ENCODE results near the gene PPP3CA. TPM values are rescaled to one million over a fixed set of nuclear protein-coding genes. Genes with fewer than 3 reads are reported as not detected.

PPP3CA gene
- total RNA-seq, 2 donors from 2014 or later, result 11.3 to 15.6 TPM

DNA sequence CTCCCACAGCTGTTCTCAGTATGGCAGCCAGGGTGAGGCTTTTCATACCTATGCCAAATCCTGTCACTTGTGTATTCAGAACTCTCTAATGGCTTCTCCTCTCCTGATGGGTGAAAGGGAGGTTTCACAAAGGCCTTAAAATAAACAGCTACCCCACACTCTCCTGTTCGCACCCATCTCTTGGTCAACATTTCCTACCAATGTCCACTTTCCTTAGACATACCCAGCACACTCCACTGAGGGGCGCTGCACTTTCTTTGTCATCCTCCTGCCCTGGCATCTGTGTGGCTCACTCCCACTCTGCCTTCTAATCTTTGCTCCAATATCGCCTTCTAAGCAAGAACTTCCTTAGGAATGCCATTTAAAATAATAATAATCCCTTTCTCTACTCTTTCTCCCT is 313.3 kb downstream of the PPP3CA start:
- ATAC-seq (replicated peaks in 1 of 2) (no peak), DNase-seq (no peak)
- no peaks in the 10 kb centered on the region for H3K36me3 Mint-ChIP-seq (ENCODE audit: insufficient read depth in 2 of 2)
- H3K9me3 Mint-ChIP-seq, result no peaks in the 10 kb centered on the region
- H3K4me1 Mint-ChIP-seq (ENCODE audit: low read depth), result peaks cover 15% of the 10 kb centered on the region
- no peaks in the 10 kb centered on the region for H3K27me3 Mint-ChIP-seq (ENCODE audit: low read depth)
- no peak overlapping the region for H3K4me3 Mint-ChIP-seq
- no peak overlapping the region for H3K27ac Mint-ChIP-seq

GRCh38 chr4:101032541-101032940 is 314.8 kb downstream of the PPP3CA start:
- Mint-ChIP-seq H3K27ac (no peak overlapping the region), H3K9me3 (no peaks in the 10 kb centered on the region), H3K4me1 (ENCODE audit: low read depth) (peaks cover under 1% of the 10 kb centered on the region), H3K36me3 (ENCODE audit: insufficient read depth in 2 of 2) (no peaks in the 10 kb centered on the region), H3K4me3 (no peak overlapping the region), H3K27me3 (ENCODE audit: low read depth) (no peaks in the 10 kb centered on the region)
- DNase-seq (no peak), ATAC-seq (replicated peaks in 1 of 2) (no peak)

- DNase-seq (no peak), ATAC-seq (replicated peaks in 1 of 2) (no peak)
- H3K36me3 Mint-ChIP-seq (ENCODE audit: insufficient read depth in 2 of 2), result no peaks in the 10 kb centered on the region
- no peaks in the 10 kb centered on the region for H3K4me1 Mint-ChIP-seq (ENCODE audit: low read depth)
- no peaks in the 10 kb centered on the region for H3K9me3 Mint-ChIP-seq
- no peak overlapping the region for H3K27ac Mint-ChIP-seq
- H3K4me3 Mint-ChIP-seq, result no peak overlapping the region
- no peaks in the 10 kb centered on the region for H3K27me3 Mint-ChIP-seq (ENCODE audit: low read depth)
These were observed 315.4 kb downstream of the PPP3CA start for GRCh38 chr4:101031971-101032370.

- H3K27me3 Mint-ChIP-seq (ENCODE audit: low read depth), result no peaks in the 10 kb centered on the region
- ATAC-seq (replicated peaks in 1 of 2) (no peak), DNase-seq (no peak)
- H3K4me1 Mint-ChIP-seq (ENCODE audit: low read depth), result no peaks in the 10 kb centered on the region
- no peaks in the 10 kb centered on the region for H3K36me3 Mint-ChIP-seq (ENCODE audit: insufficient read depth in 2 of 2)
- H3K4me3 Mint-ChIP-seq, result no peak overlapping the region
- H3K9me3 Mint-ChIP-seq, result no peaks in the 10 kb centered on the region
- H3K27ac Mint-ChIP-seq, result no peak overlapping the region
These were observed 318.4 kb downstream of the PPP3CA start for GRCh38 chr4:101028886-101029285.

GRCh38 chr4:101027721-101028120 is 319.6 kb downstream of the PPP3CA start:
- H3K4me3 Mint-ChIP-seq, result no peak overlapping the region
- H3K36me3 Mint-ChIP-seq (ENCODE audit: insufficient read depth in 2 of 2), result no peaks in the 10 kb centered on the region
- H3K27me3 Mint-ChIP-seq (ENCODE audit: low read depth), result no peaks in the 10 kb centered on the region
- H3K9me3 Mint-ChIP-seq, result no peaks in the 10 kb centered on the region
- no peak for ATAC-seq (replicated peaks in 1 of 2)
- peaks cover 3% of the 10 kb centered on the region for H3K4me1 Mint-ChIP-seq (ENCODE audit: low read depth)
- H3K27ac Mint-ChIP-seq, result no peak overlapping the region
- no peak for DNase-seq

GRCh38 chr4:101025755-101026154 is 321.6 kb downstream of the PPP3CA start:
- no peak overlapping the region for H3K4me3 Mint-ChIP-seq
- H3K27me3 Mint-ChIP-seq (ENCODE audit: low read depth), result no peaks in the 10 kb centered on the region
- DNase-seq (no peak), ATAC-seq (replicated peaks in 1 of 2) (no peak)
- no peaks in the 10 kb centered on the region for H3K9me3 Mint-ChIP-seq
- peaks cover 20% of the 10 kb centered on the region for H3K4me1 Mint-ChIP-seq (ENCODE audit: low read depth)
- no peak overlapping the region for H3K27ac Mint-ChIP-seq
- H3K36me3 Mint-ChIP-seq (ENCODE audit: insufficient read depth in 2 of 2), result no peaks in the 10 kb centered on the region

GRCh38 chr4:101022151-101023024 is 324.9 kb downstream of the PPP3CA start:
- H3K36me3 Mint-ChIP-seq (ENCODE audit: insufficient read depth in 2 of 2), result peaks cover 0 to 1% of the 10 kb centered on the region in 2 donors
- H3K4me3 Mint-ChIP-seq, result no peak overlapping the region
- H3K9me3 Mint-ChIP-seq, result no peaks in the 10 kb centered on the region
- peak in 1 of 2 donors; percentile 8 for DNase-seq
- H3K27ac Mint-ChIP-seq, result peak overlapping the region; percentile 43
- H3K4me1 Mint-ChIP-seq (ENCODE audit: low read depth), result peaks cover 46% of the 10 kb centered on the region
- no peaks in the 10 kb centered on the region for H3K27me3 Mint-ChIP-seq (ENCODE audit: low read depth)
- ATAC-seq (replicated peaks in 1 of 2), result peak; percentile 12 to 14

- Mint-ChIP-seq H3K4me3 (peak overlapping the region; percentile 64 to 68), H3K4me1 (ENCODE audit: low read depth) (peaks cover 59% of the 10 kb centered on the region)
- DNase-seq, result no peak
These were observed 326.4 kb downstream of the PPP3CA start for GRCh38 chr4:101020956-101021355.

GRCh38 chr4:101019941-101020401 is 327.4 kb downstream of the PPP3CA start:
- H3K9me3 Mint-ChIP-seq, result no peaks in the 10 kb centered on the region
- peak overlapping the region; percentile 47 to 73 for H3K4me3 Mint-ChIP-seq
- peak overlapping the region; percentile 86 for H3K27ac Mint-ChIP-seq
- H3K36me3 Mint-ChIP-seq (ENCODE audit: insufficient read depth in 2 of 2), result peaks cover 0 to 1% of the 10 kb centered on the region in 2 donors
- H3K27me3 Mint-ChIP-seq (ENCODE audit: low read depth), result peaks cover 2% of the 10 kb centered on the region
- ATAC-seq (replicated peaks in 1 of 2), result peak; percentile 74
- peak; percentile 24 to 37 for DNase-seq
- peaks cover 63% of the 10 kb centered on the region for H3K4me1 Mint-ChIP-seq (ENCODE audit: low read depth)

More at GRCh38 chr4:101020956-101021355, 326.4 kb downstream of the PPP3CA start:
- H3K27ac Mint-ChIP-seq, result peak overlapping the region; percentile 31
- H3K36me3 Mint-ChIP-seq (ENCODE audit: insufficient read depth in 2 of 2), result peaks cover 0 to 1% of the 10 kb centered on the region in 2 donors
- H3K9me3 Mint-ChIP-seq, result no peaks in the 10 kb centered on the region
- H3K27me3 Mint-ChIP-seq (ENCODE audit: low read depth), result no peaks in the 10 kb centered on the region
- ATAC-seq (replicated peaks in 1 of 2), result peak; percentile 65 to 67

DNA sequence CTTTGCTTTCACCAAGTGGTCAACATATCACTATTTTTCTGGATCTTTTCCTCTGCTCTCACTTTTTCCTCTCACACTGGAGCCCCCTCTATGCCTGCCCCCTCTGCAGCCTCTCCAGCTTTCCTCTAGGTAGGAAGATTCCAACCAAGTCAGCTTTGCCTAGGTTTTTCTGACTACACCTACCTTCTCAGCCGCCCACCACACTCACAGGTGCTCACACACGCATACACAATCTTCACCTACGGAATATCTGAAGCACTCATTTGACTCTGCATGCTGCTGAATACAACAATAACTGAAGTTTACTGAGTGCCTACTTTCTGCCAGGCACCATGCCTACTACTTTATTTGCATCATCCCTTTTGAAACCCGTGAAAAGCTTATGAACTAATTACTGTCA is 328.0 kb downstream of the PPP3CA start:
- peak overlapping the region; percentile 19 to 73 for H3K4me3 Mint-ChIP-seq
- no peak for ATAC-seq (replicated peaks in 1 of 2)
- H3K27me3 Mint-ChIP-seq (ENCODE audit: low read depth), result peaks cover 6% of the 10 kb centered on the region
- H3K4me1 Mint-ChIP-seq (ENCODE audit: low read depth), result peaks cover 63% of the 10 kb centered on the region
- no peak for DNase-seq
- H3K9me3 Mint-ChIP-seq, result no peaks in the 10 kb centered on the region
- H3K36me3 Mint-ChIP-seq (ENCODE audit: insufficient read depth in 2 of 2), result peaks cover 0 to 1% of the 10 kb centered on the region in 2 donors
- peak overlapping the region; percentile 86 for H3K27ac Mint-ChIP-seq

DNA sequence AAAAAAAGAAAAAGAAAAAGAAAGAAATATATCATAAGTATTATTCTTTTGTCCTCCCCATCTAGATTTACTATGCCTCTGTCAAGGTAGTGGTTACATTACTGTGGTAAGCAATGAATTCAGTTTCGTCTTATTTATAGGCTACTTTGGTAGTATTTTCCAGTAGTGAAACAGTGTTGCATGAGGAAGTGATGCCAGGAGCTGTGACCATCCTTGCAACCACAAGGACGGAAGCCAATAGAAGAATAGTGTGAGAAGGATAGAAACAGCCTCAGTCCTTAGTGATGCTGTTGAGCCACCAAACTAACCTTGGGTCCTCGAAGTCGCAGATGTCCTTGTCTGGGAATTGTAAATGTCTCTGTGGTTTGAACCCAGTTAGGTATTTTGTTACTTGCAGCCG is 328.5 kb downstream of the PPP3CA start:
- no peaks in the 10 kb centered on the region for H3K9me3 Mint-ChIP-seq
- peaks cover 0 to 1% of the 10 kb centered on the region in 2 donors for H3K36me3 Mint-ChIP-seq (ENCODE audit: insufficient read depth in 2 of 2)
- peaks cover 6% of the 10 kb centered on the region for H3K27me3 Mint-ChIP-seq (ENCODE audit: low read depth)
- DNase-seq (no peak), ATAC-seq (replicated peaks in 1 of 2) (no peak)
- H3K4me3 Mint-ChIP-seq, result peak overlapping the region in 1 of 2 donors; percentile 73
- no peak overlapping the region for H3K27ac Mint-ChIP-seq
- peaks cover 63% of the 10 kb centered on the region for H3K4me1 Mint-ChIP-seq (ENCODE audit: low read depth)

- Mint-ChIP-seq H3K4me3 (no peak overlapping the region), H3K36me3 (ENCODE audit: insufficient read depth in 2 of 2) (no peaks in the 10 kb centered on the region), H3K27ac (no peak overlapping the region), H3K9me3 (no peaks in the 10 kb centered on the region), H3K4me1 (ENCODE audit: low read depth) (peaks cover 36% of the 10 kb centered on the region), H3K27me3 (ENCODE audit: low read depth) (peaks cover 17% of the 10 kb centered on the region)
- DNase-seq (no peak), ATAC-seq (replicated peaks in 1 of 2) (no peak)
These were observed 332.9 kb downstream of the PPP3CA start for GRCh38 chr4:101014417-101014816.

GRCh38 chr4:101010987-101011386 is 336.3 kb downstream of the PPP3CA start:
- peaks cover 17% of the 10 kb centered on the region for H3K27me3 Mint-ChIP-seq (ENCODE audit: low read depth)
- H3K4me1 Mint-ChIP-seq (ENCODE audit: low read depth), result peaks cover 13% of the 10 kb centered on the region
- H3K9me3 Mint-ChIP-seq, result no peaks in the 10 kb centered on the region
- H3K4me3 Mint-ChIP-seq, result no peak overlapping the region
- H3K36me3 Mint-ChIP-seq (ENCODE audit: insufficient read depth in 2 of 2), result no peaks in the 10 kb centered on the region
- DNase-seq, result no peak
- no peak for ATAC-seq (replicated peaks in 1 of 2)
- no peak overlapping the region for H3K27ac Mint-ChIP-seq

Data from activated T-cell treated with anti-CD3 and anti-CD28 coated beads, Interleukin-2, amount 50 U/mL, for 72 hours (primary cell).